ENCODE data around the gene PRICKLE2.

PRICKLE2 gene

DNA sequence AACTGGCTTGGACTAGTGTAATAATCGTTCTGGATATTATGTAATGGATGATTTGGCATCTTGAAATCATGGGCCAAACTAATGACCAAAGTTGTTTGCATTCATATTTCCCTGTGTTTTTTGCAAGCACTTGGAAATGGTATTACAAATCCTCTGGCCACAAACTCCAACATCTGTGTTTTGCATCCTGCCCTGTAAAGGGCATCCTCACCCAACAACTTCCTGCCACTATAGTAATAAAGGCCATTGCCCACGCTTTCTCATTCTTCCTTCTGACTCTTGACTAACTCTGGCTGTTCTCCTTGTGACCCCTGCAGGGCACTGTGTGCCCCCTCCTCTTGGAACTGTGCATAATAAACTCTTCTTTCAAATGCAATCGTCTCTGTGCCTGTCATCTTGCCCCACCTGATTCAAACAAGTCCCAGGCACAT lies 176.6 kb downstream of the PRICKLE2 start:
- Histone ChIP-seq H3K9ac (ENCODE audit: low read depth, low read length) (no peak overlapping the region), H3K36me3 (ENCODE audit: insufficient read depth, low read length) (no peaks in the 10 kb centered on the region), H3K9me3 (ENCODE audit: control insufficient read depth, insufficient read depth, low read length) (no peaks in the 10 kb centered on the region), H3K4me1 (ENCODE audit: insufficient read depth, low read length) (peaks cover 26% of the 10 kb centered on the region)

GRCh38 chr3:64047787-64048186 lies 177.5 kb downstream of the PRICKLE2 start:
- Histone ChIP-seq H3K9ac (ENCODE audit: low read depth, low read length) (no peak overlapping the region), H3K36me3 (ENCODE audit: insufficient read depth, low read length) (no peaks in the 10 kb centered on the region), H3K4me1 (ENCODE audit: insufficient read depth, low read length) (peaks cover 26% of the 10 kb centered on the region), H3K9me3 (ENCODE audit: control insufficient read depth, insufficient read depth, low read length) (no peaks in the 10 kb centered on the region)

GRCh38 chr3:64046996-64047594 lies 178.2 kb downstream of the PRICKLE2 start:
- H3K4me1 ChIP-seq (ENCODE audit: insufficient read depth, low read length) = peaks cover 26% of the 10 kb centered on the region
- no peaks in the 10 kb centered on the region for H3K9me3 ChIP-seq (ENCODE audit: control insufficient read depth, insufficient read depth, low read length)
- no peak overlapping the region for H3K9ac ChIP-seq (ENCODE audit: low read depth, low read length)
- no peaks in the 10 kb centered on the region for H3K36me3 ChIP-seq (ENCODE audit: insufficient read depth, low read length)

DNA sequence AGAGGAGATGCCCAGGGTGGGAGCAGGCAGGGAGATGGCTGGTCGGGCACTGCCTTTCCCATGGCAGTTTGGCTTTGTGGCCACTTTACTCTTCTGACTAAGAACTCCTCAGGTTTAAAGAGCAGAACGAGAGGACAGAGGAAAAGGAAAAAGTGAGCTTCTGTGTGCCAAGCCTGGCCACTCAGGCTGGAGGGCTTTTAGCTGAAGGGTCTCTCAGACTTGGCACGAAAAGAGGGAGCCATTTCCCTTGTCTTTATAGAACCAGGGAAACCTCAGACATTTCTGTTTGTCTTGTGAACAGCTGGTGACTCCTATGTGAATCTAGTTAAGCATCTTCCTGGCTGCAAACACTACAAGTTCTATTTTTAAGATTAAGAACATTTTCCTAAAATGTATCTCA lies 178.7 kb downstream of the PRICKLE2 start:
- Histone ChIP-seq H3K9ac (ENCODE audit: low read depth, low read length) (no peak overlapping the region), H3K4me1 (ENCODE audit: insufficient read depth, low read length) (peaks cover 26% of the 10 kb centered on the region), H3K36me3 (ENCODE audit: insufficient read depth, low read length) (no peaks in the 10 kb centered on the region), H3K9me3 (ENCODE audit: control insufficient read depth, insufficient read depth, low read length) (no peaks in the 10 kb centered on the region)

- Histone ChIP-seq H3K9ac (ENCODE audit: low read depth, low read length) (no peak overlapping the region), H3K36me3 (ENCODE audit: insufficient read depth, low read length) (no peaks in the 10 kb centered on the region), H3K9me3 (ENCODE audit: control insufficient read depth, insufficient read depth, low read length) (no peaks in the 10 kb centered on the region), H3K4me1 (ENCODE audit: insufficient read depth, low read length) (peaks cover 4% of the 10 kb centered on the region)
These were observed 182.3 kb downstream of the PRICKLE2 start for GRCh38 chr3:64042952-64043351.
